ENCODE data around the gene GNA12.

GRCh38 chr7:2838873-2839578, 5.1 kb downstream of the GNA12 start:
- no peak for TF ChIP-seq CTCF (optimal IDR thresholded peaks at IDR 0.05 in 1 of 3, IDR thresholded peaks at IDR 0.05 in 1 of 3, conservative IDR thresholded peaks at IDR 0.05 in 1 of 3; ENCODE audit: extremely low read depth in 1 of 3, insufficient read depth in 2 of 3, low read length in 3 of 3)
- no peak for TF ChIP-seq EZH2 (IDR thresholded peaks at IDR 0.05; ENCODE audit: low read length)

Data from keratinocyte (primary cell).